NCI-H128 (cell line): Measurements from ENCODE around the gene ATRIP.

Experiments
- DNase-seq: peaks from one replicate; lab custom pipeline; 2025; ENCODE audit not compliant: unreplicated experiment; lab: John Stamatoyannopoulos, UW

Gene ATRIP

DNA sequence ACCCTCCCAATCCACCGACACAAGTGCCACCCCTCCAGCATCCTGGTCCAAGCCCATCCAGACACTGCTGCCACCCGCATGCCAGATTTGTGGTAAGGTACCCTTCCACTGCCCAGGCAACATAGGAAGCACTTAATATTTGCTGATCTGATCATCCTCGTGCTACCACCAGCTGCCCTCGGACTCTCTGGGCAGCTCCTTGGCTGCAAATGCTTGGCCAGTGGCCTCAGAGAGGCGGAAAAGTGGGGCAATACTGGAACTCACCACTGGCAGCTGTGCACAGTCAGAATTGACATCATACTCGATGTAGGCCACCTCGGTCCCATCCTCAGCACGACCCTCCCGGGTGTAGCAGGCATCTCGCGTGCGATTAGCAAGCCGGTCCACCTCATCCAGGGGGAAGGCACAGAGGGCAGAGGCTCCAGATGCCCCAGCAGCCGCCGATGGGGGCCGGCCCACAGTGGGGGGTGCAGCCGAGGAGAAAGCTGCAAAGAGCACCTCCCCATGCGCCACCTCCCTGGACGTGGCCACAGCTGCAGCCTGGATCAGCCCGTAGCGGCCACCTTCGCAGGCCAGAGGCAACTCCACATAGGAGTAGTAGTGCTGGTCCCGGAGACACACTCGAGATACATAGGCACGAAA is 23.2 kb upstream of the ATRIP start:
- no peak for DNase-seq

DNA sequence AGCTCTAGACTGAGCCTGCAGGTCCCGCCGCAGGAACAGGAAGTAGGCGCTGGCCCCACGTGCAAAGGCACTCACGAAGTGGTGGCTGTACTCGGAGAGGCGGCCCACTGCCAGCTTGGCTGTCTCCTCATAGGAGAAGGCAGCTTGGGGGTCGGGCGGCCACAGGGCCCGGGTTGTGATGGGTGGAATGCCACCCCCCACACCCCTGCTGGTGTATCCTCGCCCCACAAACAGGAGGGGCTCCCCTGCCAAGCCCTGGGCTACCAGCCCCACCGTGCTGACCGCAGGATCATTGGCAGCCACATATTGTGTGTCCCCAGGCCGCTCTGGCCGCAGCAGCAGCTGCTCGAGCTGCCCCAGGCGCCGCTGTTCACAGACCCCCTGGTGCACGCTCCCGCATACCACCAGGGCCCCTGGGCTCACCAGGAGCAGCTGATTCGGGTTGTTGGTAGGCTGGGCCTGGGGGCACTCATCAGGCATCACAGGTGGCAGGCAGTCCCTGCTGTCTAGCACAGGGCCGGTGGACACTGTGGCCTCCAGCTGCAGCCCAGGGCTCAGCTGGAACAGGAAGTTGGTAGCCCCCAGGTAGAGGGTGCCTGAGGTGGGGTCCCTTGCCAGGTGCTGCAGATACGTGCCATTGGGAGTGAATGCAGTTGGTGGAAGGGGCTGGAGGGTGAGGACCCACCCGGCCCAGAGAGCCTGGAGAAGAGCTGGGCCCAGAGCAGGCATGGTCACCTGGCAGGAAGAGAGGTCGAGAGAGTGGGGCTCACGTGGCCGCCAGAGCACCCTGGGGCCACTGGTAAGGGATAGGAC is 22.4 kb upstream of the ATRIP start:
- no peak for DNase-seq

DNA sequence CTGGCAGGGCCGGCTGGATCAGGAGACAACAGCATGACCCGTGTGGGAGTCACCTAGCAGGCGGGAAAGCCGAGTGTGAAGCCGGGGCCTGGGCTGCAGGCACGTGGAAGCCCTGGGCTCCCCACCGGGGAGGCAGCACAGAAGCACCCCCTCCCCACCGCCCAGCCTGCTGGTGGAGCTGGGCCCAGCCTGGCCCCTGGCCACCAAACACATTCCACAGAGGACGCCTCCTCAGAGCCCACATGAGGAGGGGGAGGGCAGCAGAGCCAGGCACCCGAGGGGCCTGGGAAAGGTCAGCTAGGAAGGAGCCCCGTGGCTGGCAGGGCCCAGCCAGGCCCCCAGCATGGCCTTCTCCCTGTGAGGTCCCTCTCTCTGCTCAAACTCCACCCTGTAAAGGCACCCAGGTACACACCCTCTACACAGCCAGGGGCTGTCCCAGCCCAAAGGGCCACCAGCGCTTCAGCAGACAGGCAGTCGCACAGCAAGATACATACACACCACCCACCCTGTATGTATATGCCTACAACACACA is 21.2 kb upstream of the ATRIP start:
- no peak for DNase-seq

DNA sequence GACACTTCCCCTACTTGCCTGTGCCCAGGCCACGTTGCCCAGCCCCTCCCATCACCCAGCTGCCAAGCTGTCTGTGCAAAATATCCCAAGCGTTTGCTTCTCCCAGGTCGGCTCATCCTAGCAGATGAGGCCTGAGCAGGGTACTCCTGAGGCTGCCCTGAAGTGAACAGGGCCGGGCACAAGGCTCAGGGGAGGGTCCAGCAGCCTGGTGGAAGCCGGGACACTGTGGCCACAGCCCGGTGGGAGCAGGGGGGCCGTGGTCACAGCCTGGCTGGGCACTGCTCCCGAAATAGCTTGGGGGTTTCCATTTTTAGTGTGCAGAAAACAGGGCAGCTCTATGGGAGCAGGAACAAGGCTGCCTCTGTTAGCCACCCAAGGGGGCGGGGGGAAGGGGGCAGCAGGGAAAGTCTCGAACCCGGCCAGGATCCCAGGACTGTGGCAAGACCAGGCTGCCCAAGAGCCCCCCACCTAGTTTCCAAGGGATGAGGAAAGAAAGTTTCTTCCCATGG is 20.1 kb upstream of the ATRIP start:
- no peak for DNase-seq

DNA sequence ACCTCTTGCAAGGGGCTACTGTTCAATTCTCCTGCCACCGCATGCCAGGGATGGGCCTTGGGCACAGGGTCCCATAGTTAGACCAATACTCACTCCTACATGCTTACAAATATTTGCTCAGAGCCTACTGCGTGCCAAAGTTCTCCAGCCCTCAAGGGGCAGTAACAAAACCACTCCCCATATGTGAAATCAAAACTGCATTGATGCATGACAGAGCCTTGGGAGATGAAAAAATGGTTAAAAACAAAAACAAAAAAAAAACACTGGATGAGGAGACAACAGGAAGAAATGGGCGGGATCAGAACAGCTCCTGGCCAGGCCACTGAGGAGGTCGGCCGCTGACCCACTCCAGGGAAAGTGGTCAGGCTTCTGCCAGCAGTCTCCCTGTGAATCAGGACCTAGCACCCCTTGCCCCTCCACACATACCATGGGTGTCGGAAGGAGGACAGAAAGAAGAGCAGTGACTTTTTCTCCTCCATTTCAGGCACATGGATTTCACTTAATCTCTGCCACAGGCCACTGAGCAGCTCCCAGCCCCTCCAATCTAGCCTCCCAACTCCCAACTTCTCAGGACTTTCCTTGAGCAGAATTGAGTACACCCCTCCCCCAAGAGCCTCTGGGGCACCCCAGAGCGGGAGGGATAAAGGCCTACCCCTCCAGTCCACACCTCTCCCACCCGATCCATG is 19.4 kb upstream of the ATRIP start:
- DNase-seq: no peak

DNA sequence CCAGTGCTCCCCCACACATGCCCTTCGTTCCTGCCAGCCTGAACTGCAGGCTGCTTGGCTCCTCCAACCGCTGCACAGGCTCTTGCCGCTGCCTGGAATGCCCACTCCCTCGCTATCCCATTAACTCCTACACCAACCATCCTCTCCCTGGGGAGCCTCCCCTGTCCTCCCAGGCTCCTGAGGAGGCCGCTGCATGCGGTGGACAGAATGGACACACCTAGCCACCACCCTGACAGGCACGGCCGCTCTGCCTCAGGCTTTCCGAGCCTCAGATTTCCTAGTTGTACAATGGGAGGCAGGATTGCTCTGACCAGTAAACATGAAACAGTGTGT is 18.9 kb upstream of the ATRIP start:
- DNase-seq: no peak

DNA sequence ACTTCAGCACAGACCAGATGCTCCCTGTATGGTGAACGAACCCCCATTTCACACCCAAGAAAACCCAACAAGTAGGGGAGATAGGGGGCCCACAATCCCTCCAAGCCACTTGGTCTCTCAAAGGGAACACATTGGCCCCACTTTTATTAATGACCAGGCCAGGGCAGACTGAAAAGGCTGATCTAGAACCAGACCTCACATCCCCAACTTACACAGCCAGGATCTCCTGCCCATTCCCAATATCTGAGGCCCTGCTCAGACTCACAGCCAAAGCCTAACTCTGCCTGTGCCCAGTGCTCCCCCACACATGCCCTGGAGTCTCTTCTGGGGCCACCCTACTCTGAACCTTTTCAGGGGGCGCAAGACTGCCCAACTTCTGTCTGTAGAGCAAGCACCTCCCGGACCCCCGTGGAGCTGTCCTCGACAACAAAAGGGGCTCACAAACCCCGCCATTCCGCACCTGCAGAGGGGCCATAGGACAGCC is 18.4 kb upstream of the ATRIP start:
- DNase-seq: no peak

DNA sequence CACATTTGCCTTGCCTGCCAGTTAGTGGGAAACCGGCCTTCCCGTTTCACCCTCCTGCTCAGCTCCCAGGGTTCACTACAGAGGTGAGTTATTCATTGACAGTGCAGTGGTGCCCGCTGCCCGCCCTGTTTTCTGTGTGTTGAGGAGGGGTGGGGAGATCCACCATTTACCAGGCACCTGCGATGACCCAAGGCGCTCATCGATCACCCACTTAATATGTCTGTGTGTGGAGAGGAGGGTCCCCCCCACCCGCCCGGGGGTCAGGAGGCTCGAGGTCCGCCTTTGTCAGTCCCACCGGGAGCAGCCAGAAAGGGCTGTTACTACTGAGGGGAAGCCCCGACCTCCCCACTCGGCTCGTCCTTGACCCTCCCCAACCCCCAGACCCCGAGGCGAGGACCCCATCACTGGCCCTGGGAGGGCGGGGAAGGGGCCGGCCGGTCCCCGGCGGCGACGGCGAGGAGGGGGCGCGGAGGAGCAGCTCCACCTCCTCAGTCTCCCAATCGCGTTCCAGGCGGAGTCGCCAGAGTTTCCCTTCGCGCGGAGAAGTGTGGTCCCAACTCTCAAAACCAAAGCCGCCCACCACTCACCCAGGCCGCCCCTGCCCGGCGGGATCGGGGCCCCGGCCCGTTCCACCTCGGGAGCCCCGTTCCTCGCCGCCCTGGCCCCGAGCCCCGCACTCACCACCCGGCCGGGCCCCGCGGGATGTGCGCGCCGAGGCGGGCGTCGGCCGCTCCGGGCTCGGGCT is 17.8 kb upstream of the ATRIP start:
- peak; percentile 8 for DNase-seq

DNA sequence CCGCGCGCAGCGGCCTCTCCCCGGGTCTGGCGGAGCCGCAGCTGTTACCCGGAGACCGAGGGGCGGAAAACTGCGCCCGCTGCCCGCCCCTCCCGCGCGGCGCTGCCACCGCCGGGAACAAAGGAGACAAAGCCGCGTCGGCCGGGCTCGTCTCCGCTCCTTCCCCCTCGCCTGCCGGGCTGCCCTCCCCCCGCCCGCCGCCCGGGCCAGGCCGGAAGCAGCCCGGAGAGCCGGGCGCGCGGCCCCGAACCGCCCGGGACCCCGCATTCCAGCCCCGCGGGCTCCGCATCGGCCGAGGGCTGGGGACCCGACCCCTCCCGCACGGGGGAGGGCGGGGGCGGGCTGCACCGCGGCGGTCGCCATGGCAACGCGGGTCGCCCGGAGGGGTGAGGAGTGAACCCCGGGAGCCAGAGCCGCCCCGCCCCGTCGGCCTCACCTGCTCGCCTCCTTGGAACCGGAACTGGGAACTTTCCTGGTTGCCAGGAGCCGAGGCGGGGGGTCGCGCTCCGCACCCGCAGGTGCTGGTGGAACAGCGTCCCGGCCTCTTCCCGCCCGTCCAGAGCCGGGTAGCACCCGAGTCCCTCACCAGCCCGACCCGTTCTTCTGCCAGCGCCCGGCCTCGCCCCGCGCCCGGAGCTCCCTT is 17.1 kb upstream of the ATRIP start:
- DNase-seq: peak; percentile 41

DNA sequence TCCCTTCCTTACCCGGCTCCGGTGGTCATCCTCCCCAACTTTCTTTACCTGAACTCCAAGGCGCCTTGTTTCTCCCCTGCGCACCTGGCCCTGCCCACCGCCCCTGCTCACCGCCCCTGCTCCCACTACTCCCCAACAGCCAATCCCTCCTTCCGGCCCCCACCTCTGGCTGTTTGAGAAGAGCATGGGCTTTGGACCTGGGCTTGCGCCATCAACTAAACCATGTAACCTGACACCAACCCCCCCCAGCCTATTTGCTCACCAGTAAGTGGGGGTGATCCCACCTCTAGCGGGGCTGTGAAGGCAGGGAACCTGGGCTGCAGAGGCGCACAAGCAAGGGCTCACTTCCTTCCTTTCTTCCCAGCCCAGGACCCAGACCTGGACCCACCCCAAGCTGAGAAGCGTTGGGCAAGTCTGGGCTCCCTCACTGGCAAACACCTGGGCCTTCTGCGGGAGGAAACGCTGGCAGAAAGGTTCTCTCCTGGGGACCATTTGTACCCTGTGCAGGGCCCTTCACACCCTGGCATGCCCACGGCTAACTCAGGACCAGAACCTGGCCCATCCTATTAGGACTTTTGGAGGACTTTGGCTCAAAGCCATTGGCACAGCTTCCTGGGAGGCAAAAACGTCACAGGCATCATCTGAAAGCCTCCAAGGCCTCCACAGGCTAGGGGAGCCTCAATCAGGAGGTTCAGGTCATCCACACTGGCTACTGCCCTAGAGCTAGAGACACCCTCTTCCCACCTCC is 16.4 kb upstream of the ATRIP start, which contains the start of gene PLXNB1:
Gene PLXNB1, minus strand, starts transcription at position 127 of the 748 bp plus-strand sequence. CDS start 5,475 bp downstream, outside the sequence.
- DNase-seq: peak; percentile 47

DNA sequence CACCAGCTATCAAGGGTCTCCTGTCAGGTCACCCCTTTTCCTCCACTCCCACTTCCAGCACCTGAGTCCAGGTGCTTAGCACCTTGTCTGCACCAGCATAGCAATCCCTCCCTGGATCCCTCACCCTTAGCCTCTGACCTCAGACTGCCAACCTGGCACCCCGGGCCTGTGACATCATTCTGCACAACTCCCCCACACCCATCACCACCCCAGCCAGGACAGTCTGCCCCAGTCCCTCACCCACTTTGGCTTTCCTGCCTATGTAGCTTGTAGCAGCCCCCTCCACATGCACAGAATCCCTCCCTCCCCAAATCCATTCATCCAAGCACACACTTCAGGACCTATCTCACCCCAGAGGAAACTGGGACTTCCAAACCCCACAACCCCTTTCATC is 15.8 kb upstream of the ATRIP start:
- DNase-seq: no peak

DNA sequence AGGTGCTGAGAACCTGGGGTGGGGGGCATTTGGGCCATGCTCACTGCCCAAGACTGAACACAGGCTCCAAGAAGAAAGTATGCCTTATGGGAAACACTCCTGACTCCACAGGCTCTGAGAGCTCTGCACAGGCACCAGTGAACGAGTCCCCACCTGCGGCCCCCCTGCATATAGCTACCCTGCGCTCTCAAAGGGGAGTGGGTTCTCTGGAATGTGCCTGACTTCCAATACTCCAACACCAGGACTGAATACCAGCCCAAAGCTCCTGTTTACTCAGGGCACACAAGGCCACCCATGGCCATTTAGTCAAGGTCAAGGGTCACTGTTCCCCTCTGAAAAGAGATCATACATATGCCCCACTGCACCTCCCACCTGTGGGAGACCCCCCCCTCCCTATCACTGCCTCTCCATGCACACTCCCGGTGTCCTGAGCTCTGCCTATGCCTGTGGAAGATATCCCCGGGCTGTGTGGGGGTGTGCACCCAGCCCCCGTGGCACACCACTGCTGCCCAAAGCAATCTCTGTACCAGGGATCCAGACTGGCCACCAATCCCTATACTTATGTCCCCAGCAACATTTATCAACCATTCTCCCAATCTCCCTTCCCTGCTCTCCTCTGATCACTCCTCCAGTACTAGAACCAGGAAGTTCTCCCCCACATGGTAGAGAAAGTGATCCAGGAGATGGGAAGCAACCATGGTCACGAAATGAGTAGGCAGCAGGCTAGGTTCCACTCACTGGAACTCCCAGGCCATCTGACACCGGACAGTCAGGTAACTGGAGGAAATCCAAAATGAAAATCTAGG is 15.1 kb upstream of the ATRIP start:
- no peak for DNase-seq

DNA sequence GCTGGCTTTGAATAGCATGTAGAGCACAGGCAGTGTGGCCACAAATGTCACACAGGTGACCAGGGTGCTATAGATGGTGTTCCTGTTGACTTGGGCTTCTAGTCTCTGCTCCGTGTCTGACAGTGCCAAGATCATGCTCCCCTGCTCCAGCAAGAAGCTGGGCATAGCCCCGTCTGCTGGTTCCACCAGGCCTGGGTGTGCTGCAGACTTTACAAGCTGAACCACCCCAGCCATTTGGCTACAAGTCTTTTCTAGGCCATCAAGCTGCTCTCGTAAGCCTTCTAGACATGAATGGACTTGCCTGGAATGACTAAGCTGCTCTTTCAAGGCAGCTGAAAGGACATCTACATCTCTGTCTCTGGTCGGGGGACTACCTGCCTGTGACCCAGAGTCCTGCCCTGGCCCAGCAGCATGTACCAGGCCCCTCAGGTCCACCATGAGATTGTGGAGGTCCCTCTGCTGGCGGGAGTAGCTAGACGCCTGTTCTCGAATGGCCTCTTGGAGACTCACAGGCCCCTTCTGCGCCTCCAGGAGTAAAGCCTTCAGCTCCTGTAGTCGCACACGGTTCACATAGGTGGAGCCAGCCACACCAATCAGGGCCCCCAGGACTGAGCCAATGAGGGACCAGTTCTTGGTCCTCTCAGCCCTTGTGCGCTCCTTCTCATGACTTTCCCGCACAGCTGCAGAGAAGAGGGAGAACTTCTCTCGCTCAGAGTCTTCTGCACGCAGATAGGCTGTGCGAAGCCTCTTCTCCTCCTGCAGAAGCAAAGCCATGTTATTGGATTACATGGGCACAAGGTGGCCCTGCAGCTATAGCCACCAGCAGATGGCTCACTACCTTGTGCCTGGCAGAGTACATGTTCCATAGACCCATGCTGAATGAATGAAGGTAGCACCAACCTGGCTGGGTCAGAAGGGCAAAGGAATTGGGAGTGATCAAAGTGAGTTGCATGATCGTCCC is 13.8 kb upstream of the ATRIP start:
- DNase-seq: no peak

DNA sequence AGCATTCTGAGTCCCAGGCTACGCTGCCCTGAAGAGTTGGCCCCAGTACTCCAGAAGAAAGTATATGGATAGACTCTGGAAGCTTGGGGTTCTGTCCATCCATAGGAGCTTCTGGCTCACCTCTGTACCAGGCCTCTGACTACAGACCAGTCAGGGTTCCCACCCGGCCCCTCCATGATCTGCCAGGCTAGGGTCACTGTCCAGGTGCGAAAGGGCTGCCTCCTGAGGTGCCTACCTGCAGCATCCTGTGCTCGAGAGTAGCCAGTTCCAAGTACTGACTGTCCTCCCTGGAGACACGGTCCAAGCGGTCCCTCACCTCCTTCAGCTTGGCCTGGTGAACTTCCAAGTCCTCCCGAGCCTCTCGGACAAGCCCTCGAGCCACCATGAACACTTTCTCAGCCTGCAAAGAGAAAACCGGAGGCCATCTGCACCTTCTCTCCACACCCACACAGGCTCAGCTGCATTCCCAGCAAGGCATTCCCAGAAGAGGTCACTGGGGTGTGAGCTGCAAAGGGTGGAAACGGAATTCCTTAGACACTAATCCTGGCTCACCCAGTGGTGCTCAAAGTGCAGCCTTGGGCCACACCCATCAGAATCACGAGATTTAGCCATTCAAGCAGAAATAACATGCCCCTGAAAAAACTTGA is 12.9 kb upstream of the ATRIP start:
- DNase-seq: no peak

DNA sequence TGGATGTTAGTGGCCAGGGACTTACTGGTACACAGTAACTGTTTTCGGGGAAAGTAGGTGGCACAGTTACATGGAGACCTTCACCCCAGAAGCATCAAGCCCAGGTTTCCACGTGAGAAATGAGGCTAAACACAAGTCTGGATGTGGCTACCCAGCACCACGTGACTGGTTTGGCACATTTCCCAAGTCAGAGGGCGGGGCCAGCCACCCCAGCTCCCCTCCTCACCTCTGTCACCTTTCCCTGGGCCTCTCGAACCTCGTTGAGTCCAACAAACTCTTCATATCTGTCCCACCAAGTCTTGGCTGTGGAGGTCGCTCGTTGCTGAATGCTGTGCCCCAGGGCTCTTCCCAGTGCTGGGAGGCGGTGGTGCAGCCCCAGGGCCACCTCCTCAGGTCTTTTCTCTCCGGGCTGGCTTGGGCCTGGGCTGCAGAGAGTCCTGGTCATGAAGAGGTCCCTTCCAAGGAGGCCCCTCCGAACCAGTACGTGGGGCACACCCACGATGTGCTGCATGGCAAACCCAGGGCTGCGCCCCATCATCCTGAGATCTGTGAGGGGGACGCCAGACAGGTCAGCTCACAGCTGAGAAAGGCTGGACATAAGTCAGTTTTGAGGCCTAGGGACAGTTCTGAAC is 11.8 kb upstream of the ATRIP start:
- DNase-seq: no peak

DNA sequence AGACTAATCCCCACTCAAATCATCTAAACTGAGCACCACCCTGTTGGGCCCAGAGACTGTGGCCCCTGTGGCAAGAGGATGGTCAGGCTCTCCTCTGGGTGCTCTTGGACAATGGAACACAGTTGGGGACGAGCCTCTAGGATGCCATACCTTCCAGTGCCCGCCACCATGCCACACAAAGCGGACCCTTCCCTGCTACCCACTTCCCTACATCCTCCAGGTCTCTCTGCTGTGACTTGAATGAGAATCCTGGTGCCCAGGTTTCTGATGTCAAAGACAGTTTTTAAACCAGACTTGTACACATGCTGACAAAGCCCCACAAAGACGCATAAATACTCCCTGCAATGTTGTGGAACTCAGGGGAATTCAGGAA is 11.3 kb upstream of the ATRIP start:
- DNase-seq: no peak
